HEK293T (cell line): Measurements from ENCODE around the gene BLOC1S1.

Experiments
- ARNT ChIP-seq: fragments of 450-650 bp; IDR thresholded peaks from 2 replicates; pipeline ENCODE4 v1.6.1; 2017; ENCODE audit warnings: mild to moderate bottlenecking
- CTBP1 ChIP-seq: fragments of 450-650 bp; IDR thresholded peaks from 2 replicates; pipeline ENCODE4 v1.6.1; 2016; ENCODE audit warnings: borderline replicate concordance
- ELF4 ChIP-seq: fragments of 450-650 bp; IDR thresholded peaks from 2 replicates; pipeline ENCODE4 v1.6.1; 2017; ENCODE audit warnings: antibody characterized with exemption
- FOXA1 ChIP-seq: fragments of 450-650 bp; IDR thresholded peaks from 2 replicates; pipeline ENCODE4 v1.6.1; 2016; ENCODE audit warnings: mild to moderate bottlenecking
- FOXK2 ChIP-seq: fragments of 450-650 bp; IDR thresholded peaks from 2 replicates; pipeline ENCODE4 v1.6.1; 2016; ENCODE audit warnings: mild to moderate bottlenecking
- FOXM1 ChIP-seq: fragments of 450-650 bp; IDR thresholded peaks from 2 replicates; pipeline ENCODE4 v1.6.1; 2017; ENCODE audit warnings: mild to moderate bottlenecking, borderline replicate concordance
- HDGF ChIP-seq: fragments of 450-650 bp; IDR thresholded peaks from 2 replicates; pipeline ENCODE4 v1.6.1; 2017; ENCODE audit warnings: antibody characterized with exemption, borderline replicate concordance
- NFRKB ChIP-seq: fragments of 450-650 bp; IDR thresholded peaks from 2 replicates; pipeline ENCODE4 v1.6.1; 2016; ENCODE audit warnings: mild to moderate bottlenecking, moderate library complexity
- SP1 ChIP-seq: fragments of 450-650 bp; IDR thresholded peaks from 2 replicates; pipeline ENCODE4 v1.6.1; 2017
- SUZ12 ChIP-seq: fragments of 450-650 bp; IDR thresholded peaks from 2 replicates; pipeline ENCODE4 v1.6.1; 2016; ENCODE audit warnings: mild to moderate bottlenecking
- TARDBP ChIP-seq: fragments of 450-650 bp; IDR thresholded peaks from 2 replicates; pipeline ENCODE4 v1.6.1; 2016
- ZNF384 ChIP-seq: fragments of 450-650 bp; IDR thresholded peaks from 2 replicates; pipeline ENCODE4 v1.6.1; 2016

DNA sequence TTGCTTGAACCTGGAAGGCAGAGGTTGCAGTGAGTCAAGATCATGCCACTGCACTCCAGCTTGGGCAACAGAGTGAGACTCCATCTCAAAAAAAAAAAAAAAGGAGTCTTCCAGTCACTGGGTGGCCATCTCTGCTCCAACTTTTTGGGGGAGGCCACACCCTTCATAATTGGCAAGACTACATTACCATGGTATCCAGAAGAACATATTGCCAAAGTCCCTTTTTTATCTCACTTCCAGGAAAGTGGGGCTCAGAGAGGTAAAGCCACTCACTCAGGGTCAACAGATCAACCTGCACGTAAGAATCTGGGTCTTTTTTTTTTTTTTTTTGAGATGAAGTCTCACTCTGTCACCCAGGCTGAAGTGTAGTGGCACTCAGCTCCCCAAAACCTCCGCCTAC lies 18.0 kb downstream of the BLOC1S1 start:
- TF ChIP-seq HDGF (no peak), CTBP1 (no peak), SP1 (no peak), ARNT (no peak), ZNF384 (no peak), FOXM1 (no peak), NFRKB (no peak), FOXA1 (no peak), SUZ12 (no peak), FOXK2 (no peak), ELF4 (no peak), TARDBP (no peak)
